HEK293 (cell line): ENCODE measurements around the gene RAMP1.

Experiments
- CTCF ChIA-PET: fragments of 350-600 bp; formaldehyde crosslinking; extraction: SDS; loops from one replicate; lab custom pipeline; 2021; ENCODE audit warnings: antibody characterized with exemption; lab: Yijun Ruan, JAX
- POLR2A ChIA-PET: fragments of 300-600 bp; formaldehyde crosslinking; extraction: SDS; loops from one replicate; lab custom pipeline; 2020; ENCODE audit warnings: antibody characterized with exemption, inconsistent platforms; lab: Yijun Ruan, JAX
- H3K27ac ChIP-seq: fragments of 200-500 bp; sonication (Bioruptor generic); 2 replicates; pipeline ENCODE4 v1.5.1; 2014; ENCODE audit warnings: low read depth, low read length, control low read depth, inconsistent platforms; ENCODE audit errors: extremely low read depth
- H3K36me3 ChIP-seq, 2 experiments: fragments of 200-500 bp in 1 of 2; sonication (Bioruptor generic) in 1 of 2; 1 replicate in 1 of 2; 2 replicates in 1 of 2; pipeline ENCODE4 v1.5.1; 2014 to 2017; ENCODE audit warnings: inconsistent platforms in 2 of 2, low read length in 2 of 2; ENCODE audit not compliant: control insufficient read depth in 2 of 2, insufficient read depth in 1 of 2
- H3K4me1 ChIP-seq: fragments of 200-500 bp; sonication (Bioruptor generic); 2 replicates; pipeline ENCODE4 v1.5.1; 2014; ENCODE audit warnings: mild to moderate bottlenecking, low read length, inconsistent platforms; ENCODE audit not compliant: control insufficient read depth, insufficient read depth
- H3K4me3 ChIP-seq: 2 replicates; pipeline ENCODE4 v1.5.1; 2011; ENCODE audit warnings: low read depth, mild to moderate bottlenecking, control low read depth, low read length, moderate library complexity
- H3K9me3 ChIP-seq: fragments of 200-500 bp; sonication (Bioruptor generic); 2 replicates; pipeline ENCODE4 v1.5.1; 2014; ENCODE audit warnings: low read depth, low read length, inconsistent platforms; ENCODE audit not compliant: control insufficient read depth, insufficient read depth
- ATF2 ChIP-seq: fragments of 450-650 bp; formaldehyde crosslinking; IDR thresholded peaks from 2 replicates; pipeline ENCODE4 v1.5.1; 2016; ENCODE audit warnings: missing biosample characterization, missing genetic modification characterization, low read depth
- FEZF1 ChIP-seq: fragments of 450-650 bp; formaldehyde crosslinking; IDR thresholded peaks from 2 replicates; pipeline ENCODE4 v1.5.1; 2016; ENCODE audit warnings: missing biosample characterization, missing genetic modification characterization
- KLF8 ChIP-seq: fragments of 450-650 bp; formaldehyde crosslinking; IDR thresholded peaks from 2 replicates; pipeline ENCODE4 v1.5.1; 2016; ENCODE audit warnings: missing biosample characterization, missing genetic modification characterization
- KLF9 ChIP-seq: fragments of 450-650 bp; formaldehyde crosslinking; IDR thresholded peaks from 2 replicates; pipeline ENCODE4 v1.5.1; 2016; ENCODE audit warnings: missing biosample characterization, missing genetic modification characterization, low read depth
- PATZ1 ChIP-seq: fragments of 450-650 bp; formaldehyde crosslinking; IDR thresholded peaks from 2 replicates; pipeline ENCODE4 v1.5.1; 2016; ENCODE audit warnings: missing biosample characterization, missing genetic modification characterization
- PRDM10 ChIP-seq: fragments of 450-650 bp; formaldehyde crosslinking; IDR thresholded peaks from 2 replicates; pipeline ENCODE4 v1.5.1; 2016; ENCODE audit warnings: missing biosample characterization, missing genetic modification characterization
- REPIN1 ChIP-seq: fragments of 450-650 bp; formaldehyde crosslinking; IDR thresholded peaks from 2 replicates; pipeline ENCODE4 v1.5.1; 2017; ENCODE audit warnings: missing biosample characterization, missing genetic modification characterization, low read depth
- SCRT1 ChIP-seq: fragments of 450-650 bp; formaldehyde crosslinking; IDR thresholded peaks from 2 replicates; pipeline ENCODE4 v1.5.1; 2016; ENCODE audit warnings: missing biosample characterization, missing genetic modification characterization, borderline replicate concordance
- SP2 ChIP-seq: fragments of 450-650 bp; formaldehyde crosslinking; IDR thresholded peaks from 2 replicates; pipeline ENCODE4 v1.5.1; 2016; ENCODE audit warnings: missing biosample characterization, missing genetic modification characterization
- ZBTB6 ChIP-seq: fragments of 450-650 bp; formaldehyde crosslinking; IDR thresholded peaks from 2 replicates; pipeline ENCODE4 v1.5.1; 2017; ENCODE audit warnings: missing biosample characterization, missing genetic modification characterization
- ZNF132 ChIP-seq: fragments of 450-650 bp; formaldehyde crosslinking; IDR thresholded peaks from 2 replicates; pipeline ENCODE4 v1.5.1; 2017; ENCODE audit warnings: missing biosample characterization, missing genetic modification characterization, borderline replicate concordance
- ZNF174 ChIP-seq: fragments of 450-650 bp; formaldehyde crosslinking; IDR thresholded peaks from 2 replicates; pipeline ENCODE4 v1.5.0; 2017; ENCODE audit warnings: missing biosample characterization, mild to moderate bottlenecking, missing genetic modification characterization
- ZNF184 ChIP-seq: fragments of 450-650 bp; IDR thresholded peaks from 2 replicates; pipeline ENCODE4 v1.5.1; 2018; ENCODE audit warnings: missing biosample characterization, mild to moderate bottlenecking, missing genetic modification characterization
- ZNF221 ChIP-seq: fragments of 450-650 bp; formaldehyde crosslinking; IDR thresholded peaks from 2 replicates; pipeline ENCODE4 v1.5.1; 2017; ENCODE audit warnings: missing biosample characterization, missing genetic modification characterization, borderline replicate concordance
- ZNF248 ChIP-seq: fragments of 450-650 bp; formaldehyde crosslinking; IDR thresholded peaks from 2 replicates; pipeline ENCODE4 v1.5.1; 2017; ENCODE audit warnings: missing biosample characterization, missing genetic modification characterization
- ZNF366 ChIP-seq: fragments of 450-650 bp; formaldehyde crosslinking; conservative IDR thresholded peaks from 2 replicates; pipeline ENCODE4 v1.5.1; 2016; ENCODE audit warnings: missing biosample characterization, missing genetic modification characterization
- ZNF37A ChIP-seq: fragments of 450-650 bp; IDR thresholded peaks from 2 replicates; pipeline ENCODE4 v1.5.1; 2018; ENCODE audit warnings: missing biosample characterization, missing genetic modification characterization
- ZNF423 ChIP-seq: fragments of 450-650 bp; formaldehyde crosslinking; IDR thresholded peaks from 2 replicates; pipeline ENCODE4 v1.5.1; 2016; ENCODE audit warnings: missing biosample characterization, missing genetic modification characterization
- ZNF501 ChIP-seq: fragments of 450-650 bp; formaldehyde crosslinking; IDR thresholded peaks from 2 replicates; pipeline ENCODE4 v1.5.1; 2016; ENCODE audit warnings: missing biosample characterization, missing genetic modification characterization
- ZNF549 ChIP-seq: fragments of 450-650 bp; IDR thresholded peaks from 2 replicates; pipeline ENCODE4 v1.5.1; 2018; ENCODE audit warnings: missing biosample characterization, missing genetic modification characterization, mild to moderate bottlenecking, inconsistent platforms, moderate library complexity
- ZNF610 ChIP-seq: fragments of 450-650 bp; formaldehyde crosslinking; IDR thresholded peaks from 2 replicates; pipeline ENCODE4 v1.5.1; 2016; ENCODE audit warnings: missing biosample characterization, missing genetic modification characterization, borderline replicate concordance
- ZNF76 ChIP-seq: fragments of 450-650 bp; formaldehyde crosslinking; IDR thresholded peaks from 2 replicates; pipeline ENCODE4; 2016; ENCODE audit warnings: low read depth, missing biosample characterization, missing genetic modification characterization, borderline replicate concordance
- ZNF785 ChIP-seq: fragments of 450-650 bp; formaldehyde crosslinking; IDR thresholded peaks from 2 replicates; pipeline ENCODE4 v1.5.1; 2016; ENCODE audit warnings: missing biosample characterization, missing genetic modification characterization
- ZNF791 ChIP-seq: fragments of 450-650 bp; formaldehyde crosslinking; IDR thresholded peaks from 2 replicates; pipeline ENCODE4 v1.5.1; 2016; ENCODE audit warnings: missing biosample characterization, missing genetic modification characterization
- ZNF830 ChIP-seq: fragments of 450-650 bp; IDR thresholded peaks from 2 replicates; pipeline ENCODE4 v1.5.0; 2018; ENCODE audit warnings: missing biosample characterization, missing genetic modification characterization, low read depth, mild to moderate bottlenecking, moderate library complexity
- ZNF843 ChIP-seq: fragments of 450-650 bp; formaldehyde crosslinking; IDR thresholded peaks from 2 replicates; pipeline ENCODE4 v1.5.1; 2016; ENCODE audit warnings: missing biosample characterization, missing genetic modification characterization
- ZSCAN18 ChIP-seq: fragments of 450-650 bp; formaldehyde crosslinking; IDR thresholded peaks from 2 replicates; pipeline ENCODE4 v1.5.1; 2016; ENCODE audit warnings: missing biosample characterization, missing genetic modification characterization
- ZSCAN23 ChIP-seq: fragments of 450-650 bp; formaldehyde crosslinking; IDR thresholded peaks from 2 replicates; pipeline ENCODE4 v1.5.1; 2016; ENCODE audit warnings: missing biosample characterization, missing genetic modification characterization
- ZSCAN4 ChIP-seq: fragments of 450-650 bp; formaldehyde crosslinking; IDR thresholded peaks from 2 replicates; pipeline ENCODE4 v1.5.1; 2017; ENCODE audit warnings: missing biosample characterization, missing genetic modification characterization

RAMP1 gene

GRCh38 chr2:237830522-237830921, 28.9 kb upstream of the RAMP1 start (continued):
- TF ChIP-seq ATF2 = no peak
- no peak for TF ChIP-seq ZNF549
- TF ChIP-seq PATZ1 = no peak
- TF ChIP-seq SCRT1 (tag by site-specific recombination) = no peak
- no peak for TF ChIP-seq ZNF791 (tag by site-specific recombination)
- TF ChIP-seq ZNF830 (tag by site-specific recombination) = no peak
- TF ChIP-seq ZNF843 (tag by site-specific recombination) = no peak
- TF ChIP-seq ZSCAN23 (tag by site-specific recombination) = no peak
- no peak for TF ChIP-seq ZNF610
- TF ChIP-seq ZBTB6 (tag by site-specific recombination) = no peak
- no peak for TF ChIP-seq KLF9 (tag by site-specific recombination)
- TF ChIP-seq ZNF423 (tag by site-specific recombination) = no peak

GRCh38 chr2:237833546-237833945, 25.9 kb upstream of the RAMP1 start:
- no peak overlapping the region for H3K27ac ChIP-seq
- H3K36me3 ChIP-seq = no peaks in the 10 kb centered on the region
- H3K4me1 ChIP-seq = no peaks in the 10 kb centered on the region
- no peak for TF ChIP-seq ZNF174 (tag by site-specific recombination)
- TF ChIP-seq KLF8 = no peak
- TF ChIP-seq ZSCAN18 (tag by site-specific recombination) = no peak
- TF ChIP-seq ZNF248 = no peak
- TF ChIP-seq ZNF37A (tag by site-specific recombination) = no peak
- TF ChIP-seq ZNF366 (tag by site-specific recombination) = no peak
- TF ChIP-seq ZSCAN4 (tag by site-specific recombination) = no peak
- no peak for TF ChIP-seq SP2 (tag by site-specific recombination)
- no peak for TF ChIP-seq ZNF132 (tag by site-specific recombination)
- TF ChIP-seq FEZF1 = no peak
- no peak for TF ChIP-seq ZNF791 (tag by site-specific recombination)
- no peak for TF ChIP-seq ZNF221 (tag by site-specific recombination)
- TF ChIP-seq ZNF184 (tag by site-specific recombination) = no peak
- no peak for TF ChIP-seq ZNF785 (tag by site-specific recombination)
- TF ChIP-seq REPIN1 (tag by site-specific recombination) = no peak
- TF ChIP-seq PRDM10 (tag by site-specific recombination) = no peak
- TF ChIP-seq ZNF501 = no peak
- no peak for TF ChIP-seq ZNF76 (tag by site-specific recombination)
- TF ChIP-seq, all 188 proteins: peak for 0
- ChIA-PET POLR2A (no interaction called here), CTCF (interaction anchor here (0.6 to 1.3 kb wide), 3 partner anchors 10 to 386 kb away, joined by 3 to 5 read pairs (median 4); no protein-coding TSS in a partner anchor)
- H3K9me3 ChIP-seq = no peaks in the 10 kb centered on the region
- no peak overlapping the region for H3K4me3 ChIP-seq
